Adrenal gland (tissue), 12 donors: ENCODE results near the gene BMP2K. TPM values are rescaled to one million over a fixed set of nuclear protein-coding genes. Genes with fewer than 3 reads are reported as not detected.

ENCODE experiments used
- DNase-seq, 7 donors: peaks; one replicate each; pipeline ENCODE4 v3.0.0-alpha.2; 2019 to 2020
- H3K27ac ChIP-seq, 5 donors: fragments of 200-600 bp; sonication (generic) in 4 of 5; 1 replicate in 3 of 5; 2 replicates in 2 of 5; pipeline versions ENCODE4 v1.5.1 to v1.8.0; 2016 to 2020; ENCODE audit warnings: mild to moderate bottlenecking in 1 of 5
- H3K27me3 ChIP-seq: fragments of 200-600 bp; 2 replicates; pipeline ENCODE4 v1.8.0; 2021
- H3K36me3 ChIP-seq, 2 donors: fragments of 200-600 bp; replicated peaks in 1 of 2; 1 replicate in 1 of 2; 2 replicates in 1 of 2; pipeline versions ENCODE4 v1.5.1 to v1.8.0; 2018 to 2022
- H3K4me1 ChIP-seq, 2 donors: fragments of 200-600 bp; replicated peaks in 1 of 2; 1 replicate in 1 of 2; 2 replicates in 1 of 2; pipeline versions ENCODE4 v1.5.1 to v1.8.0; 2018 to 2021
- H3K4me3 ChIP-seq, 4 donors: fragments of 200-600 bp; sonication (generic) in 3 of 4; one replicate each; pipeline ENCODE4 v1.5.1; 2016 to 2018
- H3K9me3 ChIP-seq, 3 donors: fragments of 200-600 bp; sonication (generic) in 1 of 3; replicated peaks in 1 of 3; 1 replicate in 2 of 3; 2 replicates in 1 of 3; pipeline versions ENCODE4 v1.5.1 to v1.8.0; 2016 to 2021
- POLR2A ChIP-seq, 2 donors: fragments of 450-650 bp; IDR thresholded peaks; one replicate each; pipeline ENCODE4 v1.6.1; 2017; ENCODE audit warnings: antibody characterized with exemption in 2 of 2, mild to moderate bottlenecking in 2 of 2, moderate library complexity in 1 of 2
- WGBS, 4 donors: extraction: QIAGEN DNeasy Blood & Tissue Kit in 2 of 4; methylation state at CpG; one replicate each; pipeline versions ENCODE4 v1.1.5 to v1.1.7; 2013 to 2017; 5-methylcytosine and 5-hydroxymethylcytosine counted together
- intact Hi-C, 2 donors: fragments of 100-400 bp; cut with DNase I; formaldehyde crosslinking; loops; one replicate each; pipeline versions ENCODE4 v1.14.1 to v1.15.0; 2022 to 2023
- polyA plus RNA-seq, 3 donors: library from polyadenylated mRNA; stranded (reverse); fragments of 200-250 nt in 2 of 3; fragments of 350-450 nt in 1 of 3; fragmentation: Illumina TruSeq in 1 of 3; extraction: RNeasy Lipid Tissue Mini Kit (QIAGEN cat#74804) in 1 of 3; gene quantifications; one replicate each; pipeline ENCODE4 v1.2.3, GENCODE V29; 2013 to 2014
- total RNA-seq, 9 donors: library from RNA; depleted of rRNA in 4 of 9; stranded (reverse); fragments of >200 nt in 4 of 9; fragments of 120-200 nt in 1 of 9; fragmentation: NEBNext Ultra II Directional in 1 of 9; extraction: Animal tissue kit (Norgen Biotek cat#: 25700) in 1 of 9; gene quantifications; one replicate each; pipeline versions ENCODE4 v1.1.0 to v1.2.4, GENCODE V29; 2013 to 2023
- TF ChIP-seq, protein P1 (sequence below), 6 experiments: fragments of 450-650 bp in 4 of 6; fragments of 200-600 bp in 2 of 6; sonication (generic) in 1 of 6; IDR thresholded peaks; 1 replicate in 5 of 6; 2 replicates in 1 of 6; pipeline versions ENCODE4 v1.5.1 to v1.8.0; 2016 to 2021; ENCODE audit warnings: antibody characterized with exemption in 6 of 6, mild to moderate bottlenecking in 2 of 6, moderate library complexity in 1 of 6
- donor health status: healthy with polysubstance abuse.
- donor health status: Bipolar disorder and iron deficiency.
- donor health status: DM: yes; HTN: yes; CAD: no.
- donor health status: DM: no; HTN: no; CAD: no.
- donor health status: DM: no; HTN: no; CAD: no.
- donor health status: DM: yes; HTN: yes; CAD: no.

BMP2K gene
- total and polyA plus RNA-seq, 12 donors: 8.7 to 73.2 (median 35.8) TPM

DNA sequence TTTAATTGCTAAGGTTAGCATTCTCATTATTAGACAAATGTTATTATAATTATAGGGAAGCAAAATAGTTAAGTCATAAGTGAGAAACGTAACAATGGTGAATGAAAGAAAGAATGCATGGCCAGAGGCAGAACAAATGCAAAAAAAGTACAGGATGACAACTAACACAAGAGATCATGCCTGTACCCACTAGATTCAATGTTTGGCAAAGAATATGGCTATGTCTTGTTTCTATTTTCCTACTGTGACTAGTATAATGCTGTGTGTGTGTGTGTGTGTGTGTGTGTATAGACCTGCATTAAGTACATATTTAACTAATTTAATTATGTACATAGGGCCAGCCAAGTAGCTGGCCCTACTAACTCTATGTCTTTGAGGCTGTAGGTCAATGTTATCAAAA lies 12.9 kb upstream of the BMP2K start:
- no peaks in the 10 kb centered on the region for H3K4me1 ChIP-seq
- H3K36me3 ChIP-seq: no peaks in the 10 kb centered on the region
- no peaks in the 10 kb centered on the region for H3K9me3 ChIP-seq
- TF ChIP-seq POLR2A (IDR thresholded peaks at IDR 0.05): no peak
- TF ChIP-seq, protein P1, sequence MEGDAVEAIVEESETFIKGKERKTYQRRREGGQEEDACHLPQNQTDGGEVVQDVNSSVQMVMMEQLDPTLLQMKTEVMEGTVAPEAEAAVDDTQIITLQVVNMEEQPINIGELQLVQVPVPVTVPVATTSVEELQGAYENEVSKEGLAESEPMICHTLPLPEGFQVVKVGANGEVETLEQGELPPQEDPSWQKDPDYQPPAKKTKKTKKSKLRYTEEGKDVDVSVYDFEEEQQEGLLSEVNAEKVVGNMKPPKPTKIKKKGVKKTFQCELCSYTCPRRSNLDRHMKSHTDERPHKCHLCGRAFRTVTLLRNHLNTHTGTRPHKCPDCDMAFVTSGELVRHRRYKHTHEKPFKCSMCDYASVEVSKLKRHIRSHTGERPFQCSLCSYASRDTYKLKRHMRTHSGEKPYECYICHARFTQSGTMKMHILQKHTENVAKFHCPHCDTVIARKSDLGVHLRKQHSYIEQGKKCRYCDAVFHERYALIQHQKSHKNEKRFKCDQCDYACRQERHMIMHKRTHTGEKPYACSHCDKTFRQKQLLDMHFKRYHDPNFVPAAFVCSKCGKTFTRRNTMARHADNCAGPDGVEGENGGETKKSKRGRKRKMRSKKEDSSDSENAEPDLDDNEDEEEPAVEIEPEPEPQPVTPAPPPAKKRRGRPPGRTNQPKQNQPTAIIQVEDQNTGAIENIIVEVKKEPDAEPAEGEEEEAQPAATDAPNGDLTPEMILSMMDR (IDR thresholded peaks at IDR 0.05): no peak
- WGBS, 4 donors: 74 to 84% (median 82%) methylated on average over 1 of the region's 1 CpG
- no peak for DNase-seq
- H3K4me3 ChIP-seq: no peak overlapping the region
- H3K27ac ChIP-seq: no peak overlapping the region
- intact Hi-C loops: no loop called here
- H3K27me3 ChIP-seq: no peaks in the 10 kb centered on the region

DNA sequence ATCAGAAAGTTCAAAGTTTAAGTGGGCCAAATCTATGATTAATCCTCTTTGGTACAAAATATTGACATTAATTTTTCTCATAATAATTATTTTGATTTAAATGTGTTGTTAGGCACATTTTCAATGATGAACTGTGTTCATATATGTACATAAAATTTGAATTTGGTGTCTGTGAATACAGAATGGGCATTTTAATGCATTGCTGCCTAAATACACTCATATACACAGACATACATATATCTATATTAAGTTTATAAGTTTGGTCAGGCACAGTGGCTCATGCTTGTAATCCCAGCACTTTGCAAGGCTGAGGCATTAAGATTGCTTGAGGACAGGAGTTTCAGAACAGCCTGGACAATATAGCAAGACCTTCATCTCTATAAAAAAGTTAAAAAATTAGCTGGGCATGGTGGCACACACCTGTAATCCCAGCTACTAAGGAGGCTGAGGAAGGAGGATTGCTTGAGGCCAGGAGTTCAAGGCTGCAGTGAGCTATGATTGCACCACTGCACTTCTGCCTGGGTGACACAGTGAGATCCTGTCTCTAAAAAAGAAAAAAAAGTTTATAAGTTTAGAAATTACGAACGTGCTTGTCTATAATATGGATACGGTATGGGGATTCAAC lies 12.3 kb upstream of the BMP2K start:
- WGBS, 4 donors: 92 to 96% (median 93%) methylated on average over 3 of the region's 3 CpGs
- Histone ChIP-seq H3K4me3 (no peak overlapping the region), H3K9me3 (no peaks in the 10 kb centered on the region), H3K36me3 (no peaks in the 10 kb centered on the region), H3K27me3 (no peaks in the 10 kb centered on the region), H3K27ac (no peak overlapping the region), H3K4me1 (peaks cover 0 to 4% of the 10 kb centered on the region in 2 donors)
- DNase-seq: no peak
- TF ChIP-seq POLR2A (IDR thresholded peaks at IDR 0.05): no peak
- TF ChIP-seq, protein P1 (IDR thresholded peaks at IDR 0.05): no peak
- intact Hi-C loops: no loop called here

DNA sequence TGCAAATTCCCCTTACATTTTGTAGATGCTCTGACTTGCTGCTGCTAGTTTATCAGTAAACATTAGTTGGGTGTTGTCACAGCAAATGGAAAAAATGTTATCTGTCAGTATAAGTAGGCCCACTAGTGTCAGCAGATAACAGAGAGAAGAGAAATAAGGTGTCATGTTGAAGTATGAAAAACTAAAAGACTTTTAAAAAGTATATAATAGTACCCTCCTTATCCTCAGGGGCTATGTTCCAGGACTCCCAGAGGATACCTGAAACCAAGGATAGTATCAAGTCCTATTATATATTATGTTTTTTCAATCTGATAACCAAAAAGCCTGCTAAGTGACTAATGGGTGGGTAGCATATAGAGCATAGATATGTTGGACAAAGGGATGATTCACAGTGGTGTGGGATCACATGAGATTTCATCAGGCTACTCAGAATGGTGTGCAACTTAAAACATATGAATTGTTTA lies 11.6 kb upstream of the BMP2K start:
- no peaks in the 10 kb centered on the region for H3K36me3 ChIP-seq
- H3K4me3 ChIP-seq: no peak overlapping the region
- intact Hi-C loops: no loop called here
- no peaks in the 10 kb centered on the region for H3K9me3 ChIP-seq
- TF ChIP-seq, protein P1 (IDR thresholded peaks at IDR 0.05): no peak
- TF ChIP-seq POLR2A (IDR thresholded peaks at IDR 0.05): no peak
- DNase-seq: no peak
- no peak overlapping the region for H3K27ac ChIP-seq
- peaks cover 0 to 5% of the 10 kb centered on the region in 2 donors for H3K4me1 ChIP-seq
- H3K27me3 ChIP-seq: no peaks in the 10 kb centered on the region

DNA sequence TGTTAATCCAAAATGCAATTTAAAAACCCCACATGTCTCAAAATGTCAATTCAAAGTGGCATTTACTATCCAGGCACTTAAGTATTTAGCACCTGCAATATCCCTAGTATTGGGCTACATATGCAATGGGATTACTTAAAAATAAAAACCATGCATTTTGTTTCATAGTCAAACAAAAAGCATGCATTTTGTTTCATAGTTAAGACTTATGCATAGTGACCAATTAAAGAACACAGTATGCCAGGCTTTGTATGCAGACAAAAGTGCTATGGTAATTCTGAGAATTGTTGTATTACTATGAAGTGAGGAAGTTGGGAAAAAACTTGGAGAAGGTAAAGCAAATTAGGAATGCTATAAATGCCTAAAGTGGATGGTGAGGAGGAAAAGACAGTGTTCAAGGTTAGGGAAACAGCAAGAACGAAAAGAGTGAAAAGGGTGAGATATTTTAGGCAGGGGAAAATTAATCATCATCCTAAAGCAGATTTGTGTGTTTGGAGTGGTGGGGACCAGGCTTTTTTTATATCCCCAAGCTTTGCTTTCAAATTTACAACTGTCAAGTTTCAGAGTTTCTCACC lies 10.6 kb upstream of the BMP2K start:
- no peaks in the 10 kb centered on the region for H3K9me3 ChIP-seq
- 10 to 31% (median 21%) methylated on average over 1 of the region's 1 CpG for WGBS, 4 donors
- no peak overlapping the region for H3K27ac ChIP-seq
- H3K4me3 ChIP-seq: no peak overlapping the region
- no peaks in the 10 kb centered on the region for H3K36me3 ChIP-seq
- TF ChIP-seq POLR2A (IDR thresholded peaks at IDR 0.05): no peak
- TF ChIP-seq, protein P1 (IDR thresholded peaks at IDR 0.05): no peak
- no peak for DNase-seq
- peaks cover 0 to 5% of the 10 kb centered on the region in 2 donors for H3K4me1 ChIP-seq
- no peaks in the 10 kb centered on the region for H3K27me3 ChIP-seq
- intact Hi-C loops: no loop called here
